ENCODE results near the gene CAMK2B.

Gene CAMK2B

DNA sequence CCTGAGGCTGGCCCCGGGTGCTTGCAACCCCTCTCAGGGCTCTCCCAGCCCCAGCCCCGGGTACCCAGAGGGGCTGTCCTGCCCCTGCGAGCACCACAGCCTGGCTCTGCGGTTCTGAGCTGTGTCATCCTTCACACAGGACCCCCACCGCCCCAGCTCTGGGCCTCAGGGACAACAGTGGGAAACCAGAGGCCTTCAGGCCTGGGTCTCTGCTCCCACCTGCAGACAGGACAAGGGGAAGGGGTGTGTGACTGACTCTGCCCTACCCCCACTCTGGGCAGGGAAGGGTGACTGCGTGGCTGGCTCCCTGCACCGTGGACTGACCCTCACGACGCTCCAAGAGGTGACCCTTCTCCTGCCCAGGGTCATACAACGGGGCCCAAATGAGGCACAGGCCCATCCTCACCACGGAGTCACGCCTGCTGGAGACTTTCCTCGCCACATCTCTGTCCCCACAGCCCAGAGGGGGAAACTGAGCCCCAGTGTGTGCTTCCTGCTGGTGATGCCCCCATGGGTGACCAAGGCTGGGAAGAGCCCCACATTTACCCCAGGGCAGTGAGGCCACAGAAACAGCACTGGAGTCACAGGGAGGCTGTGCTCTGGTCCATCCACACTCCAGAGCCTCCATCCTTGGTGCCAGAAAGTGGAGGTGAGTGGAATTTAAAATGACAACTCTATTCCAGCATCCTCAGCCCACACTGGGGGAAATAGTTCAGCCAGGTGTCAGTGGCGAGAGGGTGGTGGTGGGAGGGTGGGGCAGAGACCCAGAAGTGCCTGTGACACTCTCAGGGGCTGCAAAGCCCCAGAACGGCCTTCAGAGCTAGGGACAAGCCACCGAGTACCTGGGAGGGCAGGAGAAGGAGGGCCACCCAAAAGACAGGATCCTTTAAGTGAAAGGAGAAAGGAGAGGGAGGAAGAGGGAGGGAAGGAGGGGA lies 13.6 kb downstream of the CAMK2B start:
- in situ Hi-C loops (cut with HindIII; ENCODE audit: low pct_ligation_motif_present, low sequenced_read_pairs): no loop called here
- TF ChIP-seq, protein P1, sequence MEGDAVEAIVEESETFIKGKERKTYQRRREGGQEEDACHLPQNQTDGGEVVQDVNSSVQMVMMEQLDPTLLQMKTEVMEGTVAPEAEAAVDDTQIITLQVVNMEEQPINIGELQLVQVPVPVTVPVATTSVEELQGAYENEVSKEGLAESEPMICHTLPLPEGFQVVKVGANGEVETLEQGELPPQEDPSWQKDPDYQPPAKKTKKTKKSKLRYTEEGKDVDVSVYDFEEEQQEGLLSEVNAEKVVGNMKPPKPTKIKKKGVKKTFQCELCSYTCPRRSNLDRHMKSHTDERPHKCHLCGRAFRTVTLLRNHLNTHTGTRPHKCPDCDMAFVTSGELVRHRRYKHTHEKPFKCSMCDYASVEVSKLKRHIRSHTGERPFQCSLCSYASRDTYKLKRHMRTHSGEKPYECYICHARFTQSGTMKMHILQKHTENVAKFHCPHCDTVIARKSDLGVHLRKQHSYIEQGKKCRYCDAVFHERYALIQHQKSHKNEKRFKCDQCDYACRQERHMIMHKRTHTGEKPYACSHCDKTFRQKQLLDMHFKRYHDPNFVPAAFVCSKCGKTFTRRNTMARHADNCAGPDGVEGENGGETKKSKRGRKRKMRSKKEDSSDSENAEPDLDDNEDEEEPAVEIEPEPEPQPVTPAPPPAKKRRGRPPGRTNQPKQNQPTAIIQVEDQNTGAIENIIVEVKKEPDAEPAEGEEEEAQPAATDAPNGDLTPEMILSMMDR (IDR thresholded peaks at IDR 0.05; ENCODE audit: low read depth, low read length, missing control alignments): no peak
- Histone ChIP-seq H3K36me3 (replicated peaks) (no peaks in the 10 kb centered on the region), H3K4me3 (ENCODE audit: low read depth, low read length) (no peak overlapping the region), H3K27me3 (replicated peaks) (no peaks in the 10 kb centered on the region), H3K27ac (no peak overlapping the region)
- no peak for DNase-seq

GRCh38 chr7:44310221-44310848 lies 15.1 kb downstream of the CAMK2B start:
- no peak for DNase-seq
- in situ Hi-C loops (cut with HindIII; ENCODE audit: low pct_ligation_motif_present, low sequenced_read_pairs): no loop called here
- H3K4me3 ChIP-seq (ENCODE audit: low read depth, low read length): no peak overlapping the region

DNA sequence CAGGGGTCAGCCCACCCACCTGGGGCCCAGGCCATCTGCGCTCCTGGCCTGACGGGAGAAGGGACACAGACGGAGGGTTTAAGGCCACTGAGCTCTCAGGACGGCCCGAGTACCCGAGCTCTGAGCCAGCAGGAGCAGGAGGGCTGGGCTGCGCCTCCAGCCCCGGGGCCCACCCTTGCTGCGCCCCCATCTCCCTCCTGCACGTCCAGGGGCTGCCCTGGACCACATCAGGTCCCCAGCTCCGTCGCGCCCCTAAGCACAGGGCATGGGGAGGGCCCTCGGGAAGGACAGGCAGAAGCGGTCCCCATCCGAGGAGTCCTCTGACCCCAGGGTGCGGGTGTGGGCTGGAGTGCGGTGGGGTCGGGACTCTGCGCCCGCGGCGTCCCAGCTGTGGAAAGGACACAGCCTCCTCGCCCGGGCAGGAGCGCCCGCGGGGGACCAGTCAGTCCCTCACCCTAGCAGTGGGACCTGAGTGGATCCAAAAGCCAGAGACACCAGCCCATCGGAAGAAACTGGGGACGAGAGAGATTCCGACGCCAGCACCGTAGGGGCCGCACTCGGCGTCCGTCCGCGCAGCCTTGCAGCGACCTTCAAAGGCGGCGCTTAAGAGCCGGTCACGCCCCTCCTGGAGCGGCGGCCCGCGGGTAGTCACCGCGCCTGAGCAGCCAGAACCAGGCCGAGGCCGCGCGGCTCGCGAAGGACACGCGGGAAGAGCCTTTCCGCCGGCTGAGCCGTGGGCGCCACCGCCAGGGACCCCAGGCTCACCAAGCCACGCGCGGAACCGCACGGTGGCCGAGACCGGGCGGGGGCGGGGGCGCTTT lies 15.9 kb downstream of the CAMK2B start:
- H3K27ac ChIP-seq: no peak overlapping the region
- TF ChIP-seq, protein P1 (IDR thresholded peaks at IDR 0.05; ENCODE audit: low read depth, low read length, missing control alignments): no peak
- DNase-seq: no peak
- no peaks in the 10 kb centered on the region for H3K27me3 ChIP-seq (replicated peaks)
- H3K4me3 ChIP-seq (ENCODE audit: low read depth, low read length): peak overlapping the region; percentile 44
- no peaks in the 10 kb centered on the region for H3K36me3 ChIP-seq (replicated peaks)
- in situ Hi-C loops (cut with HindIII; ENCODE audit: low pct_ligation_motif_present, low sequenced_read_pairs): no loop called here

More at GRCh38 chr7:44310221-44310848, 15.1 kb downstream of the CAMK2B start:
- TF ChIP-seq, protein P1 (IDR thresholded peaks at IDR 0.05; ENCODE audit: low read depth, low read length, missing control alignments): no peak
- Histone ChIP-seq H3K36me3 (replicated peaks) (no peaks in the 10 kb centered on the region), H3K27ac (no peak overlapping the region), H3K27me3 (replicated peaks) (no peaks in the 10 kb centered on the region)

GRCh38 chr7:44308596-44309270 lies 16.7 kb downstream of the CAMK2B start:
- H3K27me3 ChIP-seq (replicated peaks): no peaks in the 10 kb centered on the region
- H3K27ac ChIP-seq: no peak overlapping the region
- no peak overlapping the region for H3K4me3 ChIP-seq (ENCODE audit: low read depth, low read length)
- H3K36me3 ChIP-seq (replicated peaks): no peaks in the 10 kb centered on the region
- no peak for DNase-seq
- TF ChIP-seq, protein P1 (IDR thresholded peaks at IDR 0.05; ENCODE audit: low read depth, low read length, missing control alignments): no peak
- in situ Hi-C loops (cut with HindIII; ENCODE audit: low pct_ligation_motif_present, low sequenced_read_pairs): no loop called here

DNA sequence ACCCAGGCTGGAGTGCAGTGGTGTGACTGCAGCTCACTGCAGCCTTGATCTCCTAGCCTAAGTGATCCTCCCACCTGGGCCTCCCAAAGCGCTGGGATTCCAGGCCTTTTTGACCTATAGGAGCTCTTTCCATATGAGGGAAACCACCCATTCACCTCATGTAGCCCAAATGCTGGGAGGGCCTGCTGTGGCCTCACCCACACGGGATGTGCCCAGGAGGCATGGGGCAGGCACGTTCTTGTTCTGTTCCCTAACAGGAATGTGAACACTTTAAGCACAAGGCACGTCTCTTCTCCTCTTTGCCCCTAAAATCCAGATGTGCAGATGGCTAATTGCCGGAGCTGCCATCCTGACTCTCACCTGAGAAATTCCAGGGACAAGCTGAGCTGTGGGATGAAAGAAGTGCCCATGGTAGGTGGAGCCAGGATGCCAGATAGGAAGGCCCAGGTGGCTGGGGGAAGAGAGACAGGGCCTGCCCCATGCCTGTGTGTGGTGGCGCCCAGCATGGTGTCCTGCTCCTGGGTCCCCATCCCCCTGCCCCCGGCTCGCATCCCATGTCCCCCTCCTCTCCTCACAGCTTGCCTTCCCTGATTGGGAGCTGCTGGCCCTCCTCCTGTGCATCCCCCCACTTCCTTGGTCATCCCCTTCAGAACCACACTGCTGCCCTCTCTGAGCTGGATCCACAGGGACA lies 17.3 kb downstream of the CAMK2B start:
- Histone ChIP-seq H3K36me3 (replicated peaks) (no peaks in the 10 kb centered on the region), H3K4me3 (ENCODE audit: low read depth, low read length) (no peak overlapping the region), H3K27ac (no peak overlapping the region), H3K27me3 (replicated peaks) (no peaks in the 10 kb centered on the region)
- in situ Hi-C loops (cut with HindIII; ENCODE audit: low pct_ligation_motif_present, low sequenced_read_pairs): no loop called here
- DNase-seq: no peak
- TF ChIP-seq, protein P1 (IDR thresholded peaks at IDR 0.05; ENCODE audit: low read depth, low read length, missing control alignments): no peak

Measured in brain microvascular endothelial cell (primary cell).